Immature natural killer cell (primary cell): ENCODE measurements around the gene CNTLN. TPM values are rescaled to one million over a fixed set of nuclear protein-coding genes. Genes with fewer than 3 reads are reported as not detected.
A peak's percentile ranks its signal among the peaks of the same experiment; 100 is the strongest.
"Not testable (repeated sequence)": the region's sequence is repeated elsewhere in the genome, so short reads cannot be mapped to it uniquely, and the experiment has no call there.

Experiments
- DNase-seq, 3 donors: peaks; one replicate each; pipeline ENCODE4 v3.0.0; 2022; ENCODE audit warnings: mixed read lengths in 1 of 3
- H3K27ac Mint-ChIP-seq, 6 donors: one replicate each; pipeline ENCODE4 v1.8.0; 2020; ENCODE audit warnings: mixed read lengths in 6 of 6, mild to moderate bottlenecking in 5 of 6, inconsistent platforms in 4 of 6, moderate library complexity in 3 of 6
- H3K27me3 Mint-ChIP-seq, 3 donors: one replicate each; pipeline ENCODE4 v1.8.0; 2020 to 2021; ENCODE audit warnings: low read depth in 3 of 3, mild to moderate bottlenecking in 3 of 3, mixed read lengths in 3 of 3, moderate library complexity in 3 of 3, inconsistent platforms in 1 of 3
- H3K36me3 Mint-ChIP-seq, 3 donors: one replicate each; pipeline ENCODE4 v1.8.0; 2020; ENCODE audit warnings: mixed read lengths in 3 of 3, inconsistent platforms in 2 of 3, mild to moderate bottlenecking in 2 of 3
- H3K4me1 Mint-ChIP-seq, 2 donors: one replicate each; pipeline ENCODE4 v1.8.0; 2020; ENCODE audit warnings: inconsistent platforms in 2 of 2, mild to moderate bottlenecking in 2 of 2, mixed read lengths in 2 of 2, moderate library complexity in 1 of 2
- H3K4me3 Mint-ChIP-seq, 5 donors: one replicate each; pipeline ENCODE4 v1.8.0; 2020; ENCODE audit warnings: mild to moderate bottlenecking in 5 of 5, mixed read lengths in 5 of 5, inconsistent platforms in 3 of 5, moderate library complexity in 3 of 5
- H3K9me3 Mint-ChIP-seq, 6 donors: one replicate each; pipeline ENCODE4 v1.8.0; 2020; ENCODE audit warnings: mild to moderate bottlenecking in 6 of 6, mixed read lengths in 6 of 6, inconsistent platforms in 4 of 6, moderate library complexity in 3 of 6
- polyA plus RNA-seq, 3 donors: library from polyadenylated mRNA; unstranded; fragments of 300-500 nt; fragmentation: Illumina TruSeq; gene quantifications; one replicate each; pipeline ENCODE4 v1.2.3, GENCODE V29; 2021

CNTLN gene
- polyA plus RNA-seq, 3 donors from 2014 or later: 0.08 to 0.12 TPM; not detected in 1

DNA sequence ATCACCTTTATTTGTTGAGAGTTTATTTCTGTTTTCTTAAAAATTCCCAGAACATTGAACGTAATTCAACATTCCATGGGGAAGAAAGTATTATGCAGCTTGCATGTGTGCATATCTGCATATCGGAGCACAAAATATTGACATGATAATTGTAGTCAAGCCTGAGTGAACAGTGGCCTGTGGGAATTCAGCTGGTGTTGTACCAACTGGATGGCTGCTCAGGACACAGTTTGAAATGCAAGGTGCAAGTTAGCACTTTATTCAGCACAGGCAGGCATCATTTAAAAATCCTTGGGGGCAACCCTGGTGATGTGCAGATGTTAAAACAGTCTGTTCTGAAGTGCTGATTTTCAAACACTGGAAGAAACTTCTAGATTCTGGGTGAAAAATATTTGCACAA lies 82.4 kb downstream of the CNTLN start:
- H3K27me3 Mint-ChIP-seq: no peaks in the 10 kb centered on the region
- H3K27ac Mint-ChIP-seq: no peak overlapping the region
- DNase-seq: no peak
- H3K4me1 Mint-ChIP-seq: peaks cover 5 to 7% of the 10 kb centered on the region in 2 donors
- no peak overlapping the region for H3K4me3 Mint-ChIP-seq
- peaks cover 6 to 33% (median 12%) of the 10 kb centered on the region in 6 donors for H3K9me3 Mint-ChIP-seq
- H3K36me3 Mint-ChIP-seq: peaks cover 0 to 8% (median 7%) of the 10 kb centered on the region in 3 donors

DNA sequence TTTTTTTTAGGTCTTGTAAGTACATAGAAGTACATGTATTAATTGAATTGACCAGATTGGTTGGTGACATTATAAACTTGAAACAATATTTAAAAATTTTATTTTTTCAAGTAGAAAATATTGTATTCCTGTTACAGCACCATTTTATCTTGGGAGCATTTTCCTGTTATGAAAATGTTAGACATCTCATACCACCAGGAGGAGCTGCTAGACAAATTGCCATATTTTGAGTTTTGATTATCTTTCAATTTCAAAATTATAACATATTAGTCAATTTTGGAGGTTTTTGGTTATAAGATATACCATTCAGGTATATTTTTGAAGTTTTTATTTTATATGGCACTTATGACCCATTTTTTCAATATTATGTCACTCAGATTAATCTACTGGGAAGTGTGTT lies 84.4 kb downstream of the CNTLN start:
- H3K4me1 Mint-ChIP-seq: peaks cover 5 to 7% of the 10 kb centered on the region in 2 donors
- H3K27me3 Mint-ChIP-seq: no peaks in the 10 kb centered on the region
- H3K9me3 Mint-ChIP-seq: peaks cover 3 to 15% (median 4%) of the 10 kb centered on the region in 6 donors
- no peak overlapping the region for H3K4me3 Mint-ChIP-seq
- DNase-seq: no peak
- H3K27ac Mint-ChIP-seq: no peak overlapping the region
- H3K36me3 Mint-ChIP-seq: peaks cover 0 to 4% (median 0%) of the 10 kb centered on the region in 3 donors

DNA sequence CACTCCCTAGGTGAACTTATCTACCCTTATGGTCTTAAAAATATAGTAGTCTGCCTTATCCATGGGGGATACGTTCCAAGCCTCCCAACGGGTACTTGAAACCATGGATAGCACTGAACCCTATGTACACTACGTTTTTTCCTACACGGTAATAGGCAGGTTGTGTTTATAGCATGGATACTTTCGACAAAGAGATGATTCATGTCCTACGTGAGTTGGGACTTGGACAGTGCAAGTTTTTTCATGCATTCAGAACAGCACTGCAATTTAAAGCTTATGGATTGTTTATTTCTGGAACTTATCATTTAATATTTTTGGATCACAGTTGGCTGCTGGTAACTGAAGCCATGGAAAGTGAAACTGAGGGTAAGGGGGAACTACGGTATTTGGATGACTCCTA lies 88.1 kb downstream of the CNTLN start:
- Mint-ChIP-seq H3K9me3 (peaks cover 0 to 3% (median 0%) of the 10 kb centered on the region in 6 donors), H3K4me3 (no peak overlapping the region), H3K27ac (no peak overlapping the region), H3K4me1 (peaks cover 5 to 7% of the 10 kb centered on the region in 2 donors), H3K36me3 (no peaks in the 10 kb centered on the region), H3K27me3 (no peaks in the 10 kb centered on the region)
- DNase-seq: no peak

DNA sequence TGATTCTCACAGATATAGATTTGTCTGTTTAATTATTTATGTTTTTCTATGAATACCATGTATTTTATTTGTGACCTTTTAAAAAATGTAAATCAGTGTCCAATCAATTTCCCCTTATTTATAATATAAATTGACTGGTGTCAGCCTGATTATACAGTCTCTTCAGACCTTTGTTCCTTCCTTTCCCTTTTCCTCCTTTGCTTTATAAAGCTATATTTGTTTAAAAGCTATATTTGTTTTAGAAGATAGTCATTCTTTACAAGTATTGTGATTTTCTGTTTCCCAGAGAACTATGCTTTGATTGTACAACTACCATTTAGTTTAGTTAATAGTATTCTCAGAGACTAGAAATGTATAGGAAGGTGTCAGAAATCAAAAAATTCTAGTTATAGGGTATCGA lies 90.6 kb downstream of the CNTLN start:
- no peaks in the 10 kb centered on the region for H3K36me3 Mint-ChIP-seq
- peaks cover 7% of the 10 kb centered on the region in 2 donors for H3K4me1 Mint-ChIP-seq
- no peak for DNase-seq
- no peak overlapping the region for H3K4me3 Mint-ChIP-seq
- H3K9me3 Mint-ChIP-seq: peaks cover 0 to 6% (median 2%) of the 10 kb centered on the region in 6 donors
- no peak overlapping the region for H3K27ac Mint-ChIP-seq
- H3K27me3 Mint-ChIP-seq: no peaks in the 10 kb centered on the region

DNA sequence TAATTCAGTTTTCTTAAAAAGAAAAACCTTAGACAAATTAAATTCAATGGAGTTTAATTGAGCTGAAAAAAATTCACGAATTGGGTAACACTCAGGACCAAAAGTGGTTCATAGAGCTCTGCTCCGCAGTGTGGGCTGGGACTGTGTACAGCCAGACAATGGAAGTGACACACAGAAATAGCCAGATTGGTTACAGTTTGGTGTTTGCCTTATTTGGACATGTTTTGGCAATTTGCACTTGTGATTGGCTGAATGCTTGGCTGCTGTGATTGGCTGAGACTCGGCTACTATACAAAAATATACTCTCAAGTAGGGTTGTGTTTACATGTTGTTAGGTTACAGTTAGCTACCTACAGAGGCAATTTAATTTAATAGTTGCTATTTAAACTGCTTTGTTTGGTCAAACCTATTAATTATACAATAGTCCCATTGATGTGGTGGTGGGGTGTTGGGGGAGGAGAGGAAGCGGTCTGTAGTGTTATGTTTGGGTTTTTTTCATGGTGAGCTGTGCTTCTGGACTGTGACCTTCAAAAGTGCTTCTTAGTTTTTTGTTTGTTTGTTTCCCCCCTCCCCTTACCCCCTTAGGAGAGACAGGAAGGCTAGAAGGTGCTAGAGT lies 95.2 kb downstream of the CNTLN start:
- Mint-ChIP-seq H3K4me1 (peaks cover 12 to 14% of the 10 kb centered on the region in 2 donors), H3K4me3 (no peak overlapping the region), H3K36me3 (peaks cover 0 to 4% (median 0%) of the 10 kb centered on the region in 3 donors), H3K27me3 (no peaks in the 10 kb centered on the region), H3K9me3 (peaks cover 0 to 11% (median 4%) of the 10 kb centered on the region in 6 donors), H3K27ac (no peak overlapping the region)
- peak; percentile 8 to 19 (median 9) for DNase-seq

DNA sequence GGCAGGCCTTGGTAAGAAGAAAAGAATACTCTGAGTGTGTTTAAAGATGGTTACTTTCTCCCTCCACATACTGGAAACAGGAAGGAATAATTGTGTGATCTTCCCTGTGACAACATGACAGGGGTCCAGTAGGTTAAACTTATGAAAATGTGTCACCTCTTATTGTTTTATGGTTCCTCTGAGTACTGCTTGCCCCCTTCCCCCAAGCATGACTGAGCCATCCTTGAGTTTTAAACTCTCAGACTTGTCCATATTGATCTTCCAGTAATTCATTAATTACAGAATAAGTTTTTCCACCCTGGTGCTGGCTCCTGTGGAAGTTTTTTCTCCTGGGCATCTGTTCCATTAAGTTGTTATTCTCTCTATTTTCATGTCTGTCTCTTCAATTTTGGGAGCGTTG lies 95.8 kb downstream of the CNTLN start:
- H3K4me1 Mint-ChIP-seq: peaks cover 12 to 14% of the 10 kb centered on the region in 2 donors
- H3K27ac Mint-ChIP-seq: no peak overlapping the region
- DNase-seq: no peak
- no peak overlapping the region for H3K4me3 Mint-ChIP-seq
- H3K9me3 Mint-ChIP-seq: peaks cover 0 to 11% (median 4%) of the 10 kb centered on the region in 6 donors
- H3K27me3 Mint-ChIP-seq: no peaks in the 10 kb centered on the region
- H3K36me3 Mint-ChIP-seq: peaks cover 0 to 4% (median 0%) of the 10 kb centered on the region in 3 donors

DNA sequence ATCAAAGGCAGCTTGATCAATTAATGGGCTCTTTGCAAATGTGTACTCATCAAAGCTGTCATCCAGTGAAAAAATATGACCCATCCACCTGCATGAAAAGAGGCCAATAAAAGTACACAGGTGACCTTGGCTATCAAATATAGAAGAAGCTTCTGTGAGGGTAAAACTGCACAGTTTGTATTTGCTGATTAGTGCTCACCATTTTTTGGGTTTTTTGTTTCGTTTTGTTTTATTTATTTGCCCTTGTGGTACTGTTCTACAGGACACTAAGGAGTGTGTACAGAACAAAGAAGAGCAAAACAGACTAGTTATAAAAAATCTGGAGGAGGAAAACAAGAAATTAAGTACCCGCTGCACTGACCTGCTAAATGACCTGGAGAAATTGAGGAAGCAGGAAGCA lies 101.3 kb downstream of the CNTLN start:
- Mint-ChIP-seq H3K4me1 (no peaks in the 10 kb centered on the region), H3K27me3 (no peaks in the 10 kb centered on the region), H3K9me3 (peaks cover 0 to 5% (median 1%) of the 10 kb centered on the region in 6 donors), H3K4me3 (no peak overlapping the region), H3K36me3 (peaks cover 0 to 4% (median 0%) of the 10 kb centered on the region in 3 donors), H3K27ac (no peak overlapping the region)
- no peak for DNase-seq

DNA sequence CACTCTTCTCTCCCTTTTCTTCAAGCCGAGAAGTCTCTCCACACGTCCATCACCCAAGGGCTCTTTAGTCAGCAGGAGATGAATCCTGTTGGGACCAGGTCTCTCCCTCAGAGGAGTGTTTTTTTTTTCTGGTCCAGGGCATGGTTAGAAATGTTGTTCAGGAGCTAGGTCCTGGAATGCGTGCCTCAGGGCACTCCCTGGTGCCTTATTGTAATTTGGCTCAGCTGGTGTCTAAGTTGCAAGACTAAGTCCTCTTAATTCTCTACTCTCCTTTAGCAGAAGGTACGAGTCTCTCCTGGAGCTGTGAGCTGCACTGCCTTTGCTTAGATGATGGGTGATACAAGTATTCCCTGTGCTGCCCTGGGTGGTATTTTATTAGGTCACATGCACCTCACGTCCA lies 111.9 kb downstream of the CNTLN start:
- Mint-ChIP-seq H3K27me3 (peaks cover 0 to 1% (median 1%) of the 10 kb centered on the region in 3 donors), H3K4me1 (no peaks in the 10 kb centered on the region), H3K4me3 (no peak overlapping the region), H3K36me3 (peaks cover 5 to 17% (median 15%) of the 10 kb centered on the region in 3 donors), H3K27ac (no peak overlapping the region), H3K9me3 (peaks cover 25 to 53% (median 35%) of the 10 kb centered on the region in 6 donors)
- no peak for DNase-seq

DNA sequence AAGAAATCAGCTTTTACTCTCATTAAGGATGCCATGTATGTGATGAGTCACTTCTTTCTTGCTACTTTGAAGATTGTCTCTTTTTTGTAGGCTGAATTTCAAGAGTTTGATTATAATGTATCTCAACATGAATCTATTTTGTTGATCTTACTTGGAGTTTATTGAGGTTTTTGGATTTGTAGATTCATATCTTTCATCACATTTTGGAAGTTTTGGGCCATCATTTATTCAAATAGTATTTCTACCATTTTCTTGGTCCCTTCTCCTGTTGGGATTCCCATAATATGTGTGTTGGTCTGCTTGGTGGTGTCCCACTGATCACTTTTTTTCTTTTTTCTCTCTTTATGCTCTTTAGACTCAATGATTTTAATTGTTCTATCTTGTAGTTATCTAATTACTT lies 116.3 kb downstream of the CNTLN start:
- Mint-ChIP-seq H3K27me3 (peaks cover 0 to under 1% (median 0%) of the 10 kb centered on the region in 3 donors), H3K4me3 (no peak overlapping the region), H3K4me1 (no peaks in the 10 kb centered on the region), H3K9me3 (peaks cover 24 to 61% (median 41%) of the 10 kb centered on the region in 6 donors), H3K36me3 (peaks cover 3 to 14% (median 5%) of the 10 kb centered on the region in 3 donors), H3K27ac (no peak overlapping the region)
- no peak for DNase-seq

DNA sequence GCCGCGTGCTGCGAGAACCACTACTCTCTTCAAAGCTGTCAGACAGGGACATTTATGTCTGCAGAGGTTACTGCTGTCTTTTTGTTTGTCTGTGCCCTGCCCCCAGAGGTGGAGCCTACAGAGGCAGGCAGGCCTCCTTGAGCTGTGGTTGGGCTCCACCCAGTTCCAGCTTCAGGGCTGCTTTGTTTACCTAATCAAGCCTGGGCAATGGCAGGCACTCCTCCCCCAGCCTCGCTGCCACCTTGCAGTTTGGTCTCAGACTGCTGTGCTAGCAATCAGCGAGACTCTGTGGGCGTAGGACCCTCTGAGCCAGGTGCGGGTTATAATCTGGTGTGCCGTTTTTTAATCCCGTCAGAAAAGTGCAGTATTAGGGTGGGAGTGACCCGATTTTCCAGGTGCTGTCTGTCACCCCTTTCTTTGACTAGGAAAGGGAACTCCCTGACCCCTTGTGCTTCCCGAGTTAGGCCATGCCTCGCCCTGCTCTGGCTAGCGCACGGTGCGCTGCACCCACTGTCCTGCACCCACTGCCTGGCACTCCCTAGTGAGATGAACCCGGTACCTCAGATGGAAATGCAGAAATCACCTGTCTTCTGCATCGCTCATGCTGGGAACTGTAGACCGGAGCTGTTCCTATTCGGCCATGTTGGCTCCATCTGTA lies 133.8 kb downstream of the CNTLN start:
- H3K36me3 Mint-ChIP-seq, H3K4me1 Mint-ChIP-seq, H3K27ac Mint-ChIP-seq, H3K4me3 Mint-ChIP-seq, DNase-seq, H3K27me3 Mint-ChIP-seq: not testable (repeated sequence)
- peaks cover 9 to 30% (median 16%) of the 10 kb centered on the region in 6 donors for H3K9me3 Mint-ChIP-seq

DNA sequence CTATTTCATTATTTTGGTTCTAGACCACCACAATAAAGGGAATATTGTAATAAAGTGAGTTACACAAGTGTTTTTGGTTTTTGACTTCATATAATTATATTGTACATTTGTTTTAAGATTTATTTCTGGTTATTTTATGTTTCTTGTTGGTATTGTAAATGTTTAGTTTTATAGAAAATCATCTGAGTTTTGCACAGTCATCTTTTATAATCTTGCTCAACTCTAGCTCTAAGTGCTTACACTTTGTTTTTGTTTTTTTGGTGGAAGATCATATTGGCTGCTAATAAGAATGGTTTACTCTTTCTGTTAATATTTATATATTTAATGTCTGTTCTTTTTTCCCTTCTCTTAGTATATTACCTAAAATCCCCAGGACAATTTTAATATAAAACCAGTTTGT lies 135.0 kb downstream of the CNTLN start:
- no peak for DNase-seq
- Mint-ChIP-seq H3K27me3 (peaks cover 0 to 5% (median 0%) of the 10 kb centered on the region in 3 donors), H3K27ac (no peak overlapping the region), H3K4me3 (no peak overlapping the region), H3K9me3 (peaks cover 9 to 30% (median 16%) of the 10 kb centered on the region in 6 donors), H3K4me1 (no peaks in the 10 kb centered on the region), H3K36me3 (peaks cover 0 to 5% (median 4%) of the 10 kb centered on the region in 3 donors)

DNA sequence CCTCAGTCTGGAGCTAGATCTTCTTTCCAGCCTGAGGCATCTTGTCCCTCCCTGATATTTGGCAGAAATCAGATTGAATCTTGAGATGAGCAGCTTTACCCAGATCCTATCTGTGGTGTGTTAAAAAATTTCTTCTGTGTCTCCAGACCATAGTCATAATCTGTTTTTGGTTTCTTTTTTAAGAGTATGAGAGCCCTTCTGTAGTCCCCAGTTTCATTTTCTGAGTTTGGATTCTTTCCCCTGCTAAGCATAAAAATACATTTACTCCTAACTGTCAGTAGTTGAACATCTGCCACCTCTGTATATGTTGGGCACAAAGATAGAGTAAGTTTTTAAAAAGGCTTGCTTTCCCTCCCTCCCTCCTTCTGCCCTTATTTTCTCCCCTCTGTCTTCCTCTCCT lies 137.7 kb downstream of the CNTLN start:
- H3K9me3 Mint-ChIP-seq: peaks cover 7 to 19% (median 11%) of the 10 kb centered on the region in 6 donors
- H3K4me3 Mint-ChIP-seq: no peak overlapping the region
- peaks cover 0 to 4% (median 0%) of the 10 kb centered on the region in 3 donors for H3K27me3 Mint-ChIP-seq
- peaks cover 0 to 5% (median 4%) of the 10 kb centered on the region in 3 donors for H3K36me3 Mint-ChIP-seq
- no peak for DNase-seq
- H3K27ac Mint-ChIP-seq: no peak overlapping the region
- H3K4me1 Mint-ChIP-seq: no peaks in the 10 kb centered on the region

DNA sequence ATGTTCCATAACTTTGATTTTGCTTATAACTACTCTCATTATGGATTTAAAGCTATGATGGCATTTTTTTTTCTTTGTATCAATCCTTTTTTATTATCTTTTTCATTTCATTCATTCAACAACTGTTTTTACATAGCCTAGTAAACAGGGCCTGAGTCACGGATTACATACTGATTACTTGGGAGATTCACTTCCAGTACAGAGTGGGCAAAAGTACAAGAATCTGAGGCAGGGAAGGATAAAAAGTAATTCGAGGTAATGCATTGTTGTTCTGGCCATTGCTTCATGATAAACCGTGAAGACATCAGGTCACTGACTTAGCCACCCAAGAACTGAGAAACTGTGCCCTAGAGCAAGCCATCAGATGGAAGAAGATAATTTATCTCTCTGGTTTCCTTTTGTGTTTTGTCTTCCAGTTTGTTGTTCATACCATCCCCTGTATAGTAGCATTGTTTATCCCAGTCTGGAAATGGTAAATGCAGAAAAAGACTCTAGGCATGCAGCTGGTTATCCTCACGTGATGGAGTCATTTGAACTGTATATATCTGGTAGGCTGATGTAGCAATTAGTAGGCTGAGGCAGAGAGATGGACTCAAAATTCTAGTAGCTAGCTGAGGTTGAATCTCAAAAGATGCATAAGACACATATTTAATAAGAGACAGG lies 145.6 kb downstream of the CNTLN start:
- Mint-ChIP-seq H3K36me3 (no peaks in the 10 kb centered on the region), H3K27me3 (peaks cover 0 to 2% (median 0%) of the 10 kb centered on the region in 3 donors), H3K27ac (no peak overlapping the region), H3K4me1 (no peaks in the 10 kb centered on the region), H3K9me3 (peaks cover 7 to 20% (median 14%) of the 10 kb centered on the region in 6 donors), H3K4me3 (no peak overlapping the region)
- no peak for DNase-seq

DNA sequence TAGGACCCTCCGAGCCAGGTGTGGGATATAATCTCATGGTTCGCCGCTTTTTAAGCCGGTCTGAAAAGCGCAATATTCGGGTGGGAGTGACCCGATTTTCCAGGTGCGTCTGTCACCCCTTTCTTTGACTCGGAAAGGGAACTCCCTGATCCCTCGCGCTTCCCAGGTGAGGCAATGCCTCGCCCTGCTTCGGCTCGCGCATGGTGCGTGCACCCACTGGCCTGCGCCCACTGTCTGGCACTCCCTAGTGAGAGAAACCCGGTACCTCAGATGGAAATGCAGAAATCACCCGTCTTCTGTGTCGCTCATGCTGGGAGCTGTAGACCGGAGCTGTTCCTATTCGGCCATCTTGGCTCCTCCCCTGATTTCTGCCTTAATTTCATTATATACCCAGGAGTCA lies 155.8 kb downstream of the CNTLN start:
- not testable (repeated sequence) for H3K4me1 Mint-ChIP-seq, DNase-seq, H3K36me3 Mint-ChIP-seq, H3K27ac Mint-ChIP-seq, H3K4me3 Mint-ChIP-seq, H3K27me3 Mint-ChIP-seq
- peaks cover 8 to 33% (median 13%) of the 10 kb centered on the region in 6 donors for H3K9me3 Mint-ChIP-seq
